Prostate gland (tissue), 2 donors: ENCODE measurements around the gene SNRNP70.

Source experiments
- CTCF ChIP-seq, 4 experiments: fragments of 200-600 bp in 2 of 4; fragments of 450-650 bp in 2 of 4; sonication (generic) in 2 of 4; IDR thresholded peaks; 1 replicate in 3 of 4; 2 replicates in 1 of 4; pipeline ENCODE4 v1.5.1; 2016 to 2019; ENCODE audit warnings: antibody characterized with exemption in 4 of 4, mild to moderate bottlenecking in 2 of 4, moderate library complexity in 2 of 4
- POLR2A ChIP-seq: fragments of 450-650 bp; IDR thresholded peaks from one replicate; pipeline ENCODE4 v1.6.1; 2016; ENCODE audit warnings: antibody characterized with exemption, mild to moderate bottlenecking
- POLR2AphosphoS5 ChIP-seq: sonication (generic); formaldehyde crosslinking; IDR thresholded peaks from one replicate; pipeline ENCODE4 v1.6.1; 2017; ENCODE audit warnings: antibody characterized with exemption

- no peak for TF ChIP-seq POLR2A
- no peak for TF ChIP-seq CTCF (IDR thresholded peaks at IDR 0.05)
- TF ChIP-seq POLR2AphosphoS5, result no peak
Measured at GRCh38 chr19:49109051-49109450, 23.8 kb downstream of the SNRNP70 start.
